GM10248 (cell line): ENCODE results near the gene ACER1.
"Not testable (repeated sequence)": the region's sequence is repeated elsewhere in the genome, so short reads cannot be mapped to it uniquely, and the experiment has no call there.

Experiments used
- CTCF ChIA-PET: fragments of 300-600 bp; sonication (Branson Sonifier 250); formaldehyde crosslinking; extraction: SDS; loops from one replicate; lab custom pipeline; 2021; ENCODE audit warnings: antibody characterized with exemption; lab: Yijun Ruan, JAX
- POLR2A ChIA-PET: fragments of 350-650 bp; sonication (Branson Sonifier 250); formaldehyde crosslinking; extraction: SDS; loops from one replicate; lab custom pipeline; 2020; ENCODE audit warnings: antibody characterized with exemption; lab: Yijun Ruan, JAX
- DNase-seq: peaks from one replicate; pipeline ENCODE4 v3.0.0; 2012; ENCODE audit errors: extremely low spot score
- TF ChIP-seq, protein P1 (sequence below): IDR thresholded peaks from 2 replicates; pipeline ENCODE4 v1.5.1; 2012; ENCODE audit warnings: mild to moderate bottlenecking, low read depth; ENCODE audit errors: extremely low read depth, missing control alignments, control extremely low read depth

Gene ACER1

GRCh38 chr19:6350688-6351087 lies 17.3 kb upstream of the ACER1 start:
- no peak for DNase-seq
- TF ChIP-seq, protein P1, sequence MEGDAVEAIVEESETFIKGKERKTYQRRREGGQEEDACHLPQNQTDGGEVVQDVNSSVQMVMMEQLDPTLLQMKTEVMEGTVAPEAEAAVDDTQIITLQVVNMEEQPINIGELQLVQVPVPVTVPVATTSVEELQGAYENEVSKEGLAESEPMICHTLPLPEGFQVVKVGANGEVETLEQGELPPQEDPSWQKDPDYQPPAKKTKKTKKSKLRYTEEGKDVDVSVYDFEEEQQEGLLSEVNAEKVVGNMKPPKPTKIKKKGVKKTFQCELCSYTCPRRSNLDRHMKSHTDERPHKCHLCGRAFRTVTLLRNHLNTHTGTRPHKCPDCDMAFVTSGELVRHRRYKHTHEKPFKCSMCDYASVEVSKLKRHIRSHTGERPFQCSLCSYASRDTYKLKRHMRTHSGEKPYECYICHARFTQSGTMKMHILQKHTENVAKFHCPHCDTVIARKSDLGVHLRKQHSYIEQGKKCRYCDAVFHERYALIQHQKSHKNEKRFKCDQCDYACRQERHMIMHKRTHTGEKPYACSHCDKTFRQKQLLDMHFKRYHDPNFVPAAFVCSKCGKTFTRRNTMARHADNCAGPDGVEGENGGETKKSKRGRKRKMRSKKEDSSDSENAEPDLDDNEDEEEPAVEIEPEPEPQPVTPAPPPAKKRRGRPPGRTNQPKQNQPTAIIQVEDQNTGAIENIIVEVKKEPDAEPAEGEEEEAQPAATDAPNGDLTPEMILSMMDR = no peak
- ChIA-PET POLR2A (no interaction called here), CTCF (no interaction called here)

GRCh38 chr19:6349271-6349670 lies 15.9 kb upstream of the ACER1 start:
- CTCF ChIA-PET, POLR2A ChIA-PET, DNase-seq: not testable (repeated sequence)

DNA sequence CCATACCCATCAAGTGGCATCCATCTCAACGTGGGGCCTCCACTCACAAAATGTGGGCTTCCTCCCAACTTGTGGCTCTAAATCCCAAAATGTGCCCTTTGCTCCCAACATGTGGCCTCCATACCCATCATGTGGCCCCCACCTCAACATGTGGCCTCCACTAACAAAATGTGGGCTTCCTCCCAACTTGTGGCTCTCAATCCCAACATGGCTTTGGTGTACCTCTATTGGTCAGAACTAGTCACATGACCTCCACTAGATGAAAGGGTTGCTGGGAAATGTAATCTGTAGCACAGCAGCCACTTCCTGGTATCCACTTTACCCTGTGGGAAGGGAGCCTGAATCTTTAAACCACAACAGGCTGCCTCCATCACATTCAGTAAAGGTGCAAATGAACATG lies 10.1 kb upstream of the ACER1 start:
- DNase-seq = no peak
- ChIA-PET CTCF (no interaction called here), POLR2A (no interaction called here)
- TF ChIP-seq, protein P1 = no peak

DNA sequence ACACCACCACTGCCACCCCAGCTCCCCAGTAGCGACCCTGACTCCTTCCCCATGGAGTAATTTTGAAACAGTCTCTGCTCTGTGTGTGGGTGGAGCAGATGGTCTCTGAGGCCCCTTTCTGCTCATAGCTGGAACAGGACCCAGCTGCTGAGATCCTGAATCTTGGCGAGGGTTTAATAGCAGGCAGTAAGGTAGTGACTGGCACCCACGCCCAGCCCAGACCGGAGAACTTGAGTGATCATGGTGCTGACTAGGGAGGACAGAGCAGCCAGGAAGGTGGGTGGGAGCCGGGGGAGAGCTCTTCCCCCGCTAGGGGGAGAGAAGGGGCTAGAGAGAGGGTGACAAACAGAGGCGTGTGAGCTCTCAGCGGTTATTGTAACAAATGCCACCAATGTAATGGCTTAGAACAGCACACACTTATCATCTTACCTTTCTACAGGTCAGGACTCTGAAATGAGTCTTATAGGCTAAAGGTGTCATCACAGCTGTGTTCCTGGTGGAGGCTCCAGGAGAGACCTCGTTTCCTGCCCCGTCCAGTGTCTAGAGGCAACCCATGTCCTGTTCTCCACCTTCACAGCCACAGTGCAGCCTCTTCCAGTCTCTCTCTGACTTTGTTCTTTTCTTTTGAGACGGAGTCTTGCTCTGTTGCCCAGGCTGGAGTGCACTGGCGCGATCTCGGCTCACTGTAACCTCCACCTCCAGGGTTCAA lies 7.2 kb upstream of the ACER1 start:
- ChIA-PET CTCF (interaction anchor here (0.6 to 2.1 kb wide), 6 partner anchors 11 to 122 kb away, joined by 3 to 10 read pairs (median 4); no protein-coding TSS in a partner anchor), POLR2A (no interaction called here)
- no peak for DNase-seq
- TF ChIP-seq, protein P1 = no peak

DNA sequence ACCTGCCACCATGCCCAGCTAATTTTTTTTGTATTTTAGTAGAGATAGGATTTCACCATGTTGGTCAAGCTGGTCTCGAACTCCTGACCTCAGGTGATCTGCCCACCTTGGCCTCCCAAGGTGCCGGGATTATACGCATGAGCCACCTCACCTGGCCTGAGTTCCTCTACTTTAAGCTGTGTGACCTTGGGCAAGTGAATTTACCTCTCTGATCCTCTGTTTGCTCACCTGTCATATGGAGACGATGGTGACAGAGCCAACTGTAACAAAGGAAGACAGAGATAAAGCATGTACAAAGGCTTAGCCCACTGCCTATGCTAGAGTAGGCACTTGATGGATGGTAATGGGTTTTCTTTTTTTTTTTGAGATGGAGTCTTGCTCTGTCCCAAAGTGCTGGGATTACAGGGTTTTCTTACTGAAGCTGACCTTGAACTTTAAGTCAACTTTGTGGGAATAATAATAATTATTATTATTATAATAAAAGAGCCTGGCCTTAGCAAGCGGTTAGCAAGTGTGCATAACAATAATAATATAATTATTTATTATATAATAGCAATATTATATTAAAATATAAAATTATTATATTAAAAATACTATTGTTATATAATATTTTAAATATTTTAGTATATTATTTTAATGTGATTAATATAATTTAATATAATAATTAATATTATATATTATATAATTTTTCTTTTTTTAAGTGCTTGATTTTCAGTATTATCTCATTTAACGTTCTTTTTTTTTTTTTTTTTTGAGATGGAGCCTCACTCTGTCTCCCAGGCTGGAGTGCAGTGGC lies 1.3 kb upstream of the ACER1 start:
- POLR2A ChIA-PET = no interaction called here
- no peak for DNase-seq
- CTCF ChIA-PET = interaction anchor here (2.8 kb wide), 1 partner anchor 116 kb away, joined by 10 read pairs; no protein-coding TSS in a partner anchor
- TF ChIP-seq, protein P1 = no peak

DNA sequence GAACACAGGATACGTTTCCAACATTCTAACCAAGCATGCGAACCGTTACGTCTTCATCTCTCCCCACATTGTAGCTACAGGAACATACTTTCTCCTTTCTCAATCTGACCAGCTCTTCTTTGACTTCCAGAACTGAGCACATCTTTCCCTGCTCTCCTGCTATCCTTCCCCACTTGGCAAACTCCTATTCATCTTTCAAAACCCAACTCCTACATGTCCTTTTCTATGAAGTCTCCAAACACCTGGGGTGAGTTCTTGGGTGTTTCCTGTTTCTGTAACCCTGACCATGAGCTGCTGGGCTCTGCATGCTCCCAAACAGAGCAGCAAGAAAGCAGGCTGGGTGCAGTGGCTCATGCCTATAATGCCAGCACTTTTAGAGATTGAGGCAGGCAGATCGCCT lies 6.6 kb downstream of the ACER1 start:
- TF ChIP-seq, protein P1 = no peak
- no peak for DNase-seq
- ChIA-PET POLR2A (no interaction called here), CTCF (interaction anchor here (1.0 kb wide), 1 partner anchor 43 kb away, joined by 3 read pairs; no protein-coding TSS in a partner anchor)

DNA sequence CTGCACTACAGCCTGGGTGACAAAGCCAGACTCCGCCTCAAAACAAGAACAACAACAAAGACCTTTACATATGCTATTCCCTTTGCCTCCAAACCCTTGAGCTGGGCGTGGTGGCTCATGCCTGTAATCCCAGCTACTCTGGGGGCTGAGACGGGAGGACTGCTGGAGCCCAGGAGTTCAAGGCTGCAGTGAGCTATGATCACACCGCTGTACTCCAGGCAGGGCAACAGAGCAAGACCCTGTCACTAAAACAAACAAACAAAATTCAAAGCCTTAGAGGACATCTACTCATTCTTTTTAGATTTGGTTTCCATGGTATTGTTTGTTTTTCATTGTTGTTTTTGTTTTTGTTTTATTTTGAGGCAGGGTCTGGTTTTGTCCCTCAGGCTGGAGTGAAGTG lies 7.8 kb downstream of the ACER1 start:
- no peak for DNase-seq
- POLR2A ChIA-PET = no interaction called here
- TF ChIP-seq, protein P1 = no peak
- CTCF ChIA-PET = interaction anchor here (0.7 kb wide), 1 partner anchor 11 kb away, joined by 3 read pairs; no protein-coding TSS in a partner anchor
